GM21723 (cell line): ENCODE results near the gene MYOM3.

Experiments used
- ATAC-seq: cut with Tn5 transposase; IDR thresholded peaks from one replicate; pipeline ENCODE4 v1.9.1; 2021; ENCODE audit warnings: mild to moderate bottlenecking, moderate library complexity; ENCODE audit not compliant: unreplicated experiment

Gene MYOM3

DNA sequence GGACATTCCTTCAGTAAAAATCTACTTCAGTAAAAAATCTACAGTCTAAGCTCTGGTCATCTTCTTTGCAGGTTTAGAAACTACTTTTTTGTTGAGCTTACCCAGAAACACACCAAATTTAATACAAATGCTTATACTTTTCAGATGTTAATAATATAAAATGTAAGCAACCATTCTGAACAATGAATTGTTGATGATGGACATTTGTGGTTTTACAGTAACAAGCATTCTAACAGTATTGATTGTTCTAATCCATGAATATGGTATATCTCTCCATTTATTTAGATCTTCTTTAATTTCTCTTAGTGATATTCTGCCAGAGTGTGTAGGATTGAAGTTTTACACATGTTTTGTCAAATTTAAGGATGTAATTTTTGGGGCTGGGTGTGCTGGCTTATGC lies 104.9 kb downstream of the MYOM3 start:
- no peak for ATAC-seq
